Non-pigmented ciliary epithelial cell (primary cell): ENCODE results near the gene ESYT1.
"Not testable (repeated sequence)": the region's sequence is repeated elsewhere in the genome, so short reads cannot be mapped to it uniquely, and the experiment has no call there.

Source experiments
- DNase-seq: peaks from one replicate; pipeline ENCODE4 v3.0.0-alpha.2; 2010; ENCODE audit warnings: low read depth

ESYT1 gene

GRCh38 chr12:56156464-56157200 lies 28.6 kb downstream of the ESYT1 start:
- DNase-seq: not testable (repeated sequence)

- DNase-seq: peak; percentile 50
Measured at GRCh38 chr12:56157201-56158028, 29.3 kb downstream of the ESYT1 start.

GRCh38 chr12:56158029-56158925 lies 30.2 kb downstream of the ESYT1 start, which contains the start of gene MYL6:
MYL6 (plus strand) TSS chr12:56158359; CDS start chr12:56158402, 43 bp downstream.
- peak; percentile 93 for DNase-seq

GRCh38 chr12:56158926-56159461 lies 30.9 kb downstream of the ESYT1 start:
- no peak for DNase-seq

DNA sequence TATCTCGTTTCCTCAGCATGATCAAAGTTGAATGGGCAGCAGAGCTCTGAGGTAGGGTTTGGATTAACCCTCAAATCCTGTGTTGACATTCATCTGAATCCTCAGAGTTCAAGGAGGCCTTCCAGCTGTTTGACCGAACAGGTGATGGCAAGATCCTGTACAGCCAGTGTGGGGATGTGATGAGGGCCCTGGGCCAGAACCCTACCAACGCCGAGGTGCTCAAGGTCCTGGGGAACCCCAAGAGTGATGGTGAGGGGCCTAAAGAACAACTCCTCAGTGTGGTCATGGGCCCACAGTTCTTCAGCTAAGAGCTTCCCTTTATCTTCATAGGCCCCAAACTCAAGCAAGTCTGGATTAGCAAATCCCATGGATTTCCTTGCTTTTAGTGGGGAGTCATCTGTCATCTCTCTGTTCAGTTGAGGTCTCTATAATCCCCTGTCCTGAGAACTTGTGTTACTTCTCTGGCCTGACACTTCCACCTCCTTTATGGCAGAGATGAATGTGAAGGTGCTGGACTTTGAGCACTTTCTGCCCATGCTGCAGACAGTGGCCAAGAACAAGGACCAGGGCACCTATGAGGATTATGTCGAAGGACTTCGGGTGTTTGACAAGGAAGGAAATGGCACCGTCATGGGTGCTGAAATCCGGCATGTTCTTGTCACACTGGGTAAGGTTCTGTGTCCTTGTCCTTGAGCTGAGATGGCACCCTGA lies 31.6 kb downstream of the ESYT1 start:
- DNase-seq: no peak

DNA sequence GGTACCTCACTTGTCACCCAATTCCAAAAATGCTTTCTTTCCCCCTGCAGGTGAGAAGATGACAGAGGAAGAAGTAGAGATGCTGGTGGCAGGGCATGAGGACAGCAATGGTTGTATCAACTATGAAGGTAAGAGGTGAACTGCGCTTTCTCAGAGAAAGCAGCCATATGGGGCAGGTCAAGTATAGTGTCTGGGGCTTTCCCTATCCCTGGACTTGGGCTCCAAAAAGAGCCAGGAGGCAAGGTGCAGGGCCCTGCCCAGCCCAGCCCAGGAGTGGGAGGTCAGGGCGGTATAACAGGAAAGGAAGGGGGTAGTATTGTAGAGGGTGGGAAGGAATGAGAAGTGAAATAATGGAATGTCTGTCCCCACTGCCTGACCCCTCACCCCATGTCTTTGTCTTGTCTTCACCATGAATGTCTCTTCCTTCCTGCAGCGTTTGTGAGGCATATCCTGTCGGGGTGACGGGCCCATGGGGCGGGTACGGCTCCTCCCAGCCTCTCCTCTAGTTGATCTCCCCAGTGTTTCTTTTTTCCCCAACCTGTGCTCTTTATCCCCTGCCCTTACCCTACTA lies 32.2 kb downstream of the ESYT1 start:
- no peak for DNase-seq

- DNase-seq: no peak
Measured at GRCh38 chr12:56160894-56161689, 33.0 kb downstream of the ESYT1 start.

GRCh38 chr12:56161690-56162351 lies 33.8 kb downstream of the ESYT1 start:
- no peak for DNase-seq

DNA sequence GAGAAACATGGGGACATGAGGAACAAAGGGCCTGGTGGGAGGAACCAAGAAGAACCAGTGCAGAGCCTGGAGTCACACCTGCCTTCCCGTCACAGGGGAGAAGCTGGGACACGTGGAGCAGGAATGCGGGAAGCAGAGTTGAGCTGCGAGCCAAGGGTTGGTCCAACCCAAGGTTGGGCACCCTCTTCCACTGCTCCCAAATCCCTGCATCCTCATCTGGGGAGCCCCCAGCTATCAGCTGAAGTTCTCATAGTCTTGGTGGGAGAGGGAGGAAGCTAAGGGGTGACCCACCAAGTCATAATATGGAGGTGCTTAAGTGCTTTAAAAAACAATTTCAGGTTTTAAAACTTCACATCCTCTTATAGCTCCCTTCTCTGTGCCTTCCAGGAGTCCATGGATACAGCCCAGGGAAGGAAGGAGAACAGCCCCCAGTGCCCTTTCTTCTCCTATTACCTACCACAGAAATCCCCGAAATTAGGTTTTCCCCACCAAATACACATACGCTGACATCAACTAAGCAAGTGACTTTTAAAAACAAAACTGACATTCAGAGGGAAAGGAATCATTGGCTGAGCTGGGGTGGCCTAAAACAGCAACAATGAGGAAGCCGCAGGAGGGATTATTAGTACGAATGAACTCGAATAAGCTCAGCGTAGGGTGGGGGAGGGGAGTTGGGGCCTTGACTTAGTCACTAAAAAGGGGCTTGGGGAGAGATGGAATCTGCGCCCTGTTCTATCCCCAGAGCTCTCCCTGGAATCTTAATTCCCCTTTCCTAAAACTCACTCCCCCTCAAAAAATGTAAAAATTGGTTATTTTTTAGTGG lies 34.6 kb downstream of the ESYT1 start:
- no peak for DNase-seq

- DNase-seq: no peak
Measured at GRCh38 chr12:56163533-56164344, 35.7 kb downstream of the ESYT1 start.

DNA sequence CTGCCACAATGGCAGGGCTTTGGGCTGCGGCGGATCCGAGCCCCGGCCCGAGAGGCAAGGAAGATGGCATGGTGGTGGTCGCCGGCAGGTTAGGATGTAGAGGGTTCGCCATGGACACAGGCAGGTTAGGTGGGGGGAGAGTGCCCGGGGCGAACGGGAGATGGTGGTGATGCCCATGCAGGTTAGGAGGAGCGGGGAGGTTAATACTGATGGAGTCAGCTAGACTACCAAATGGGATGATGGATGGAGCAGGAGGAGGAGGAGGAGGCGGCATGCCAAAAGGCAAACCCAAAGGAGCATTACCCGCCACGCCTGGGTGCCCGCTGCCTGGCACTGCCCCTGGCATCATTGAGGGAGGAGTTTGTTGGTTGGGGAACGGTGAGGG lies 36.3 kb downstream of the ESYT1 start:
- DNase-seq: no peak

DNA sequence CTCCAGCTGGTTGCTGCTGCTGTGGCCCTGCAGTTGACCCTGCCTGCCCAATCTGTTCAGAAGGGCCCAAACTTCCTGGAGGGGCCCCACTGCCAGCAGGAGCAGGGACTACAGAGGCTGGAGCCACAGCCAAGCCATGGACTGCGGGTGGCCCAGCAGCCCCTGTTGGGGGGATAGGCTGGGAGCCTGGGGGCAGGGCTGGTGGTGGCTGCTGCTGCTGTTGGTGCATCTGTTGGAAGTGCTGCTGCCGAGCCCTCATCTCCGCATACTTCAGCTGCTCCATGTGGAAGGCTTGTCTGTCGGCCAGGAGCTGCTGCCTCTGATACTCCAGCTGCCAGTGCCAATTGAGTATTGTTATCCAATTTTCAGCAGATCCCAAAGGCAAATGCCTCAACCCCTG lies 37.3 kb downstream of the ESYT1 start:
- no peak for DNase-seq

GRCh38 chr12:56169229-56169759 lies 41.2 kb downstream of the ESYT1 start:
- DNase-seq: no peak

- DNase-seq: no peak
Measured at GRCh38 chr12:56172839-56173238, 44.8 kb downstream of the ESYT1 start.

GRCh38 chr12:56178347-56178746 lies 50.3 kb downstream of the ESYT1 start:
- DNase-seq: no peak

DNA sequence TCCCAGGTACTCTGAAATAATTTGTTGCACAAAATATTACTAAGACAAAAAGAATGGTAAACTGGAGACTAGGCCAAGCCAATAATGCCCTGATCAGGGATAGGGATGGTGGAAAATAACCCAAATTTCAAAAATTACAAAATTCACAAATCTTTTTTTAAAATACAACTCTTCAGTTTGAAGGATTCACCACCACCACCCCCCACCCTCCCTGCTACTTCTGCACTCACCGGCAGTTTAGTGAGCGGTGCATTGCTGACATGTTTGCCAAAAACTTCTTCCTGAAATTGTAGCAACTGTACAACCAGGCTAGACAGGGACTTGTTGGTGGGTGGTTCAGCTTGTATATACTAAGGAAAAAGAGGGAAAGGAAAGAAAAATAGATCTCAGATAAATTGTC lies 58.9 kb downstream of the ESYT1 start:
- no peak for DNase-seq

- DNase-seq: no peak
Measured at GRCh38 chr12:56188131-56188777, 60.2 kb downstream of the ESYT1 start.
